ENCODE measurements around the gene RGP1.

RGP1 gene

DNA sequence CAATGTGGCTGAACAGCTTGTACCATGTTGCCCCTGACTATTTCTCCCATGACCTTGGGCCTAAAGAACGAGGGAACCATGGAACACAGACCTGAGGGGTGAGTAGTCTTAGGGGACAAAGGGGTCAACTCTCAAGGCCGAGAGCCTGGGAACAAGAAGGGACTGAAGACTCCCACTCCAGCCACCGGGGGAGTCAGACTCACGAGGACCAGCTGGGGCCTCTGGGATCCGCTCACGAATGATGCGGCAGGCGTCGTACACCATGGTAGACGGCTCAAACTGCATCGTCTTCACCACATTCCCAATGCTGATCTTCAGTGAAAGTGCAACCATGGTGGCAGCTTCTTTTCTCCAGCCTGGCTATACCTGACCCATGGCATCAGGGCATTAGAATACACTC, 23.7 kb upstream of the RGP1 start:
- Histone ChIP-seq H3K4me3 (ENCODE audit: low read length) (no peak overlapping the region), H3K4me1 (ENCODE audit: control insufficient read depth, low read length) (peaks cover 39% of the 10 kb centered on the region), H3K9me2 (replicated peaks; ENCODE audit: control insufficient read depth, low read length) (no peaks in the 10 kb centered on the region), H3K4me2 (ENCODE audit: low read length) (no peak overlapping the region), H3F3A (ENCODE audit: control insufficient read depth, insufficient read depth) (peaks cover 10% of the 10 kb centered on the region), H3K27me3 (ENCODE audit: control insufficient read depth, low read length) (no peaks in the 10 kb centered on the region), H4K20me1 (ENCODE audit: control insufficient read depth, insufficient read depth, low read depth, low read length) (peaks cover 28% of the 10 kb centered on the region), H3K27ac (ENCODE audit: low read depth, low read length) (no peak overlapping the region), H3K9me3 (ENCODE audit: control insufficient read depth, insufficient read depth, low read length) (no peaks in the 10 kb centered on the region), H3K79me2 (ENCODE audit: control insufficient read depth, low read length) (peaks cover 44% of the 10 kb centered on the region), H3K36me3 (ENCODE audit: control insufficient read depth, low read length) (peaks cover 78% of the 10 kb centered on the region)
- TF ChIP-seq EZH2phosphoT487 (IDR thresholded peaks at IDR 0.05; ENCODE audit: borderline replicate concordance, low read length): no peak
- TF ChIP-seq, protein P1, sequence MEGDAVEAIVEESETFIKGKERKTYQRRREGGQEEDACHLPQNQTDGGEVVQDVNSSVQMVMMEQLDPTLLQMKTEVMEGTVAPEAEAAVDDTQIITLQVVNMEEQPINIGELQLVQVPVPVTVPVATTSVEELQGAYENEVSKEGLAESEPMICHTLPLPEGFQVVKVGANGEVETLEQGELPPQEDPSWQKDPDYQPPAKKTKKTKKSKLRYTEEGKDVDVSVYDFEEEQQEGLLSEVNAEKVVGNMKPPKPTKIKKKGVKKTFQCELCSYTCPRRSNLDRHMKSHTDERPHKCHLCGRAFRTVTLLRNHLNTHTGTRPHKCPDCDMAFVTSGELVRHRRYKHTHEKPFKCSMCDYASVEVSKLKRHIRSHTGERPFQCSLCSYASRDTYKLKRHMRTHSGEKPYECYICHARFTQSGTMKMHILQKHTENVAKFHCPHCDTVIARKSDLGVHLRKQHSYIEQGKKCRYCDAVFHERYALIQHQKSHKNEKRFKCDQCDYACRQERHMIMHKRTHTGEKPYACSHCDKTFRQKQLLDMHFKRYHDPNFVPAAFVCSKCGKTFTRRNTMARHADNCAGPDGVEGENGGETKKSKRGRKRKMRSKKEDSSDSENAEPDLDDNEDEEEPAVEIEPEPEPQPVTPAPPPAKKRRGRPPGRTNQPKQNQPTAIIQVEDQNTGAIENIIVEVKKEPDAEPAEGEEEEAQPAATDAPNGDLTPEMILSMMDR (IDR thresholded peaks at IDR 0.05; ENCODE audit: low read depth, low read length, poor library complexity, severe bottlenecking): no peak

DNA sequence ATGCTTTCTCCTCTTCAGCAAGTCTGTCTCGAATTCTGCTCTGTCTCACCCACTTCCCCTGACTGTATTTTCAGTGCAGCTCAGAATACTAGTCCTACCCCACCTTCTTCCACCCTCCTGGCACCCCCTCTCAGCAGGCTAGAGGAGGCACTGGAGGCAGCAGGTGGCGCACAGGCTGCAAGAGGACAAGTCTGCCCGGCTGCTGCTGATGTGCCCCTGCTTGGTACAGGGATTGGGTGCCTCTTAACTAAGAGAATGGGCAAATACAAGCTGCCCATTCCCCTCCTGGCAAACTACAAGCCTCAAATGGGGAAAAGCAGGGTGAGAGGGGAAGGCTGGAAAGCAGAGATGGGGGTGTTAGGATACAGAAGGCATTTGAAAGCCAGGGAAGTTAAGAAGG, 22.2 kb upstream of the RGP1 start:
- Histone ChIP-seq H3K4me2 (ENCODE audit: low read length) (peak overlapping the region; percentile 94), H3K9me3 (ENCODE audit: control insufficient read depth, insufficient read depth, low read length) (no peaks in the 10 kb centered on the region), H3K4me1 (ENCODE audit: control insufficient read depth, low read length) (peaks cover 47% of the 10 kb centered on the region), H3K36me3 (ENCODE audit: control insufficient read depth, low read length) (peaks cover 62% of the 10 kb centered on the region), H3K9me2 (replicated peaks; ENCODE audit: control insufficient read depth, low read length) (no peaks in the 10 kb centered on the region), H3K79me2 (ENCODE audit: control insufficient read depth, low read length) (peaks cover 59% of the 10 kb centered on the region), H3F3A (ENCODE audit: control insufficient read depth, insufficient read depth) (peaks cover 10% of the 10 kb centered on the region), H3K4me3 (ENCODE audit: low read length) (0 out of 2 replicates have a peak overlapping the region, but pooled peaks have one; percentile 84), H3K27me3 (ENCODE audit: control insufficient read depth, low read length) (no peaks in the 10 kb centered on the region), H3K27ac (ENCODE audit: low read depth, low read length) (no peak overlapping the region), H4K20me1 (ENCODE audit: control insufficient read depth, insufficient read depth, low read depth, low read length) (peaks cover 28% of the 10 kb centered on the region)
- no peak for TF ChIP-seq EZH2phosphoT487 (IDR thresholded peaks at IDR 0.05; ENCODE audit: borderline replicate concordance, low read length)
- TF ChIP-seq, protein P1 (IDR thresholded peaks at IDR 0.05; ENCODE audit: low read depth, low read length, poor library complexity, severe bottlenecking): peak; percentile 56

DNA sequence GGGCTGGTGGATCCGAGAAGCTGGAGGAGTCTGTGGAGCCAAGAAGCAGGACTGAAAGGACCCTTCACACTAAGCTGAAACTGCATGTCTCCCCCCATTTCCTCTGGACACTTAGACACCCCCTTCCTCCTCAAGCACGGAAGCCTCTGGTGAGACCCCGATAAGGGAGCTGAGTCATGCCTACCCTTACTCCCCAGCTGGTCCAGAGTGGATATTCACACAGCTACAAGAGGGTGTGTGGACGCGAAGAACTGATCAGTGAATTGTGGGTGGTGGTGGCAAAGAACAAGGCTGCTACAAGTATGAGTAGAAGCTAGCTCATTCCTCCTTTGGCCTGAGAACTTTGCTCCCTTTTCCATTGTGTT, 21.4 kb upstream of the RGP1 start:
- H3K9me2 ChIP-seq (replicated peaks; ENCODE audit: control insufficient read depth, low read length): no peaks in the 10 kb centered on the region
- peak overlapping the region; percentile 94 for H3K4me2 ChIP-seq (ENCODE audit: low read length)
- peaks cover 10% of the 10 kb centered on the region for H3F3A ChIP-seq (ENCODE audit: control insufficient read depth, insufficient read depth)
- no peaks in the 10 kb centered on the region for H3K9me3 ChIP-seq (ENCODE audit: control insufficient read depth, insufficient read depth, low read length)
- peak overlapping the region; percentile 72 for H3K27ac ChIP-seq (ENCODE audit: low read depth, low read length)
- peak overlapping the region; percentile 84 for H3K4me3 ChIP-seq (ENCODE audit: low read length)
- peaks cover 60% of the 10 kb centered on the region for H3K79me2 ChIP-seq (ENCODE audit: control insufficient read depth, low read length)
- H3K4me1 ChIP-seq (ENCODE audit: control insufficient read depth, low read length): peaks cover 47% of the 10 kb centered on the region
- no peaks in the 10 kb centered on the region for H3K27me3 ChIP-seq (ENCODE audit: control insufficient read depth, low read length)
- peaks cover 55% of the 10 kb centered on the region for H3K36me3 ChIP-seq (ENCODE audit: control insufficient read depth, low read length)
- peaks cover 28% of the 10 kb centered on the region for H4K20me1 ChIP-seq (ENCODE audit: control insufficient read depth, insufficient read depth, low read depth, low read length)
- TF ChIP-seq, protein P1 (IDR thresholded peaks at IDR 0.05; ENCODE audit: low read depth, low read length, poor library complexity, severe bottlenecking): no peak

All from DOHH2 (cell line).